ENCODE data around the gene NID2.

The NID2 gene

GRCh38 chr14:52052288-52052943 lies 16.4 kb downstream of the NID2 start:
- in situ Hi-C loops (cut with MboI; ENCODE audit: low pct_unique_long_range_greater_than_20kb, low sequenced_read_pairs, unreplicated experiment), result no loop called here
- no peak for DNase-seq (ENCODE audit: low spot score)
- TF ChIP-seq CTCF (IDR thresholded peaks at IDR 0.05; ENCODE audit: extremely low read depth, insufficient read depth, missing control alignments), result no peak

DNA sequence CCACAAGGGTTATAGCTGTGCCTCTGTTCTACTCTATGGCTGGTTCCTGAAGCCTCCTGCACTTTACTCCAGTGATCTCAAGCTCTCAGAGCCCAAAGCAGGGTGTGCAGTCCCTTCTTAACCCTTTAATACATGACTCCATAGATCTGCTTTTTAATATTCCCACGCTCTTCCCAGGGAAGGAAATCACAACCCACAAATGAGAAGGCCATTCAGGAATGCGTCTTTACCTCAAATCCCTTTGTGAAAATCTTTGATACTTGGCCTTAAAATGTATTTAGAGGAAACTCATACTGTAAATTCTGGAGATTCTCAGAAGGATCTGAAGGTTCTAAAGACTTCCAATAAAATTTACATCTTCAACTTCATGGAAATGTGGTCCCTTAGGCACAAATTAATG lies 17.0 kb downstream of the NID2 start:
- DNase-seq (ENCODE audit: low spot score), result no peak
- no peak for TF ChIP-seq CTCF (IDR thresholded peaks at IDR 0.05; ENCODE audit: extremely low read depth, insufficient read depth, missing control alignments)
- in situ Hi-C loops (cut with MboI; ENCODE audit: low pct_unique_long_range_greater_than_20kb, low sequenced_read_pairs, unreplicated experiment), result no loop called here

DNA sequence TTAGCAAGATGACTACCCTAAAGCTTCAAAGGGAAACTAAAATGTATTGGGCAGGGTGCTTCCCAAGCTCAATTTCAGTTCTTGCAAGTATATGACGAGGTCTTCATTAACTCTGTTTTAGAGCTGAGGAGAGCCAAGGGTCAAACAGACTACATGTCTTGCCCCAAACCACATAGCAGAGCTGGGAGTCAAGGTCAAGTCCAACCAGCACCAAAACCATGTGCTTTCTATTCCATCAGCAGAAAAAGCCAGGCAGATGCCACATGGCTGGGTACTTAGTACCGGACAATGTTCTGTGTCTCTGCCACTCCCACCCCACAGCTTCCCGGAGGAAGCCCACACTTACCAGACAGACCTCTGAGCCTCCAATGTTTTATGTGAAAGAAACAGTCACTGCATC lies 17.6 kb downstream of the NID2 start:
- no peak for DNase-seq (ENCODE audit: low spot score)
- no peak for TF ChIP-seq CTCF (IDR thresholded peaks at IDR 0.05; ENCODE audit: extremely low read depth, insufficient read depth, missing control alignments)
- in situ Hi-C loops (cut with MboI; ENCODE audit: low pct_unique_long_range_greater_than_20kb, low sequenced_read_pairs, unreplicated experiment), result no loop called here

DNA sequence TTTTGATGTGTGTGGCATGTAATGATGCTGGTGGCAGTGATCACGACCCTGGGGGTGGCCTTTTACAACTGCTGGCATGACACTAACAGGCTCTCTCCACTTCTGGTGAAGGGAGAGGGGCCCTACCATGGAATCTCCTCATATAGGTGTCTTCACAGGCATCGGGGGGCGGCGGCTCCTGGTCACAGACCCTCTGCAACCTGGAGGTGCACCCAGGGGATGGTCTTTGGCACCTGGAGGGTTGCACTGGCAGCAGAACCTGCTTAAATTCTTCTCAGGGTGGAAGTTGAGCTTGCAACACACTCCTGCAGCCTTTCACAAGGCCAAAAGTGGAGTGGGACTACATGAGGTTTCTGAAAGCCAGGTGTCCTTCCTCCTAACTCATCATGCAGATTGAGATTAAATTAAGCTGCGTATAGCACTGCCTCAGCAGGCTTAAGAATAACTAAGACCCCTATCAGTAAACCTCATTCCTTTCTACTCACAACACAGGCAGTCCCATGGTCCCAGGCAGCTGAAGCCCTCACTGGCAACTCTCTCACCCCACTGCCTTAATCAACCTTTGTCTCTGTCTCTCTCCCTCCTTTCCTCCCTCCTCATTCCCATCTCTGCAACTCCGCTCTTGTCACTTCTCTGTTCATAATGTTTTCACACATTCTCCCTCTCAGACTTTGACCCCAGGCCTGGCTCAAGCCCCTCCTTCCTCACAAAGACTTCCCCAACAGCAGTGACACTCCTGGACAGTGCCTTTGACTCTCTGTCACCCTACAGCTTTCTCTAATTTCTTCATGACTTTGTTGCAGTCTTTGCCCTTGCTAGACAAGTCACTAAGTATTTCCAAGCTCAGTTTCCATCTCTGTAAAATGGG lies 18.9 kb downstream of the NID2 start:
- in situ Hi-C loops (cut with MboI; ENCODE audit: low pct_unique_long_range_greater_than_20kb, low sequenced_read_pairs, unreplicated experiment), result no loop called here
- DNase-seq (ENCODE audit: low spot score), result no peak

DNA sequence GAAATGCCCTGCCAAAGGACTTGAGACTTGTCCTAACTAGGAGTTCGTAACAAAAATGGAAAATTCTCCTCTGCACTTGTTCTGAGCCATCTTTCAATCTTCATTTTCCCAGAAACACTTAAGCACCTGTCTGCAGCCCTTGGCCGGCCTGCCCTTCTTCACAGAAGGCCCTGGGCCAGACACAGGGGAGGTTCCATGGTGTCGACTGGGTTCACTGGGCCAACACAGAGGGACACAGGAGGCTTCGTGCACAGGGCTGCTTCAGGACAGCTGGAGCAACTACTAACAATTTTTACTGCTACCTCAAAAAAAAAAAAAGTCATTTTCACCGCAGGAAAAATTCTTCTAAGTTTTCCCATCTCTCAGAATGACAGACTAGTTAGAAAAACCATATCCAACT lies 19.6 kb downstream of the NID2 start:
- TF ChIP-seq CTCF (IDR thresholded peaks at IDR 0.05; ENCODE audit: extremely low read depth, insufficient read depth, missing control alignments), result no peak
- in situ Hi-C loops (cut with MboI; ENCODE audit: low pct_unique_long_range_greater_than_20kb, low sequenced_read_pairs, unreplicated experiment), result no loop called here
- no peak for DNase-seq (ENCODE audit: low spot score)

More for the DNA sequence above, 18.9 kb downstream of the NID2 start:
- TF ChIP-seq CTCF (IDR thresholded peaks at IDR 0.05; ENCODE audit: extremely low read depth, insufficient read depth, missing control alignments), result no peak

- no peak for DNase-seq (ENCODE audit: low spot score)
- no peak for TF ChIP-seq CTCF (IDR thresholded peaks at IDR 0.05; ENCODE audit: extremely low read depth, insufficient read depth, missing control alignments)
- in situ Hi-C loops (cut with MboI; ENCODE audit: low pct_unique_long_range_greater_than_20kb, low sequenced_read_pairs, unreplicated experiment), result no loop called here
These were observed 20.1 kb downstream of the NID2 start for GRCh38 chr14:52048641-52049204.
